ENCODE measurements around the gene ARMC12. TPM values are rescaled to one million over a fixed set of nuclear protein-coding genes. Genes with fewer than 3 reads are reported as not detected.

The ARMC12 gene
- total and polyA plus RNA-seq, 2 of the 4 experiments (the other 2 are of a cell fraction), result 0.18 to 0.74 TPM

GRCh38 chr6:35723587-35723986 is 13.2 kb upstream of the ARMC12 start:
- Histone ChIP-seq H4K91ac (ENCODE audit: insufficient read depth, low read depth, low read length) (no peak overlapping the region), H3K9ac (ENCODE audit: low read depth, low read length) (no peak overlapping the region), H3K9me3 (ENCODE audit: control insufficient read depth, insufficient read depth, low read length) (no peaks in the 10 kb centered on the region), H3K23ac (ENCODE audit: low read depth, low read length) (no peak overlapping the region), H3K4me1 (ENCODE audit: control insufficient read depth, insufficient read depth, low read length) (peaks cover 34% of the 10 kb centered on the region), H3K4ac (ENCODE audit: low read depth, low read length) (no peak overlapping the region), H3K79me1 (ENCODE audit: low read depth in 1 of 2, low read length in 2 of 2) (peaks cover 0 to 8% of the 10 kb centered on the region in 2 experiments; a peak in 1 of 4 replicates), H2AK9ac (replicated peaks; ENCODE audit: low read depth, low read length, poor library complexity) (no peak overlapping the region), H2BK120ac (ENCODE audit: low read depth, low read length) (no peak overlapping the region), H2AK5ac (ENCODE audit: low read depth, low read length) (no peak overlapping the region), H4K20me1 (ENCODE audit: insufficient read depth, low read length) (no peaks in the 10 kb centered on the region), H4K5ac (ENCODE audit: low read depth, low read length) (no peak overlapping the region), H3K4me2 (ENCODE audit: low read depth, low read length) (no peak overlapping the region), H4K8ac (ENCODE audit: low read depth in 2 of 2, low read length in 2 of 2) (no peak overlapping the region), H3K14ac (replicated peaks; ENCODE audit: low read depth, low read length) (no peak overlapping the region), H3K4me3 (ENCODE audit: insufficient read depth, low read depth, low read length) (no peak overlapping the region), H3K9me1 (ENCODE audit: insufficient read depth, low read length) (peaks cover 16% of the 10 kb centered on the region), H3K18ac (ENCODE audit: low read depth, low read length) (no peak overlapping the region), H2AFZ (replicated peaks; ENCODE audit: low read length, poor library complexity) (no peak overlapping the region), H2BK20ac (ENCODE audit: low read depth, low read length) (no peak overlapping the region), H3K56ac (ENCODE audit: extremely low read depth, insufficient read depth, low read length) (no peak overlapping the region), H3K36me3 (ENCODE audit: control insufficient read depth, insufficient read depth, low read length) (no peaks in the 10 kb centered on the region), H3K27me3 (ENCODE audit: control insufficient read depth, insufficient read depth, low read length) (no peaks in the 10 kb centered on the region), H3K27ac (ENCODE audit: insufficient read depth, low read length) (no peak overlapping the region), H2BK15ac (ENCODE audit: low read depth, low read length) (no peak overlapping the region), H2BK5ac (ENCODE audit: low read depth, low read length, poor library complexity, severe bottlenecking) (no peak overlapping the region)
- dilution Hi-C loops (cut with HindIII; ENCODE audit: low sequenced_read_pairs, unreplicated experiment), result no loop called here
- ChIA-PET CTCF (no interaction called here), POLR2A (ENCODE audit: unreplicated experiment) (no interaction called here)
- intact Hi-C loops (cut with micrococcal nuclease), result no loop called here
- in situ Hi-C loops (cut with MboI; ENCODE audit: low sequenced_read_pairs), result no loop called here
- no TSS peak for BruUV-seq (replicated peaks)
- WGBS, 2 experiments (ENCODE audit: extremely low coverage in 2 of 2, insufficient read length in 1 of 2), result no CpG with 5 or more reads among the region's 2 CpGs
- TF ChIP-seq NFE2L2 (IDR thresholded peaks at IDR 0.05; ENCODE audit: low read depth, low read length) (no peak), SMC3 (IDR thresholded peaks at IDR 0.05; ENCODE audit: low read depth, low read length) (no peak), BHLHE40 (IDR thresholded peaks at IDR 0.05; ENCODE audit: low read depth, low read length) (no peak), MXI1 (IDR thresholded peaks at IDR 0.05; ENCODE audit: borderline replicate concordance, low read depth, low read length) (no peak), POLR2A (IDR thresholded peaks at IDR 0.05; ENCODE audit: low read depth, low read length) (no peak), MAZ (IDR thresholded peaks at IDR 0.05; ENCODE audit: borderline replicate concordance, low read depth, low read length) (no peak), CHD1 (IDR thresholded peaks at IDR 0.05; ENCODE audit: low read depth, low read length) (no peak), ELK1 (IDR thresholded peaks at IDR 0.05; ENCODE audit: borderline replicate concordance, low read depth, low read length) (no peak), MAFK (IDR thresholded peaks at IDR 0.05; ENCODE audit: low read depth, low read length) (no peak), CTCF (conservative IDR thresholded peaks at IDR 0.05; ENCODE audit: low read depth, low read length) (no peak), FOS (IDR thresholded peaks at IDR 0.05; ENCODE audit: low read depth, low read length) (no peak), RCOR1 (IDR thresholded peaks at IDR 0.05; ENCODE audit: insufficient replicate concordance, low read length) (no peak), USF2 (IDR thresholded peaks at IDR 0.05; ENCODE audit: low read depth, low read length) (no peak), CEBPB (IDR thresholded peaks at IDR 0.05; ENCODE audit: low read depth, low read length) (no peak), RAD21 (IDR thresholded peaks at IDR 0.05; ENCODE audit: low read length) (no peak)
- ATAC-seq (ENCODE audit: low read depth) (no peak), DNase-seq (no peak)
